GM12872 (cell line): ENCODE measurements around the gene FNBP1L.

Experiments
- TF ChIP-seq, protein P1 (sequence below): IDR thresholded peaks from 3 replicates; pipeline ENCODE4 v1.5.1; 2011; ENCODE audit warnings: low read depth, mild to moderate bottlenecking, low read length, moderate library complexity; ENCODE audit not compliant: insufficient read depth

The FNBP1L gene

DNA sequence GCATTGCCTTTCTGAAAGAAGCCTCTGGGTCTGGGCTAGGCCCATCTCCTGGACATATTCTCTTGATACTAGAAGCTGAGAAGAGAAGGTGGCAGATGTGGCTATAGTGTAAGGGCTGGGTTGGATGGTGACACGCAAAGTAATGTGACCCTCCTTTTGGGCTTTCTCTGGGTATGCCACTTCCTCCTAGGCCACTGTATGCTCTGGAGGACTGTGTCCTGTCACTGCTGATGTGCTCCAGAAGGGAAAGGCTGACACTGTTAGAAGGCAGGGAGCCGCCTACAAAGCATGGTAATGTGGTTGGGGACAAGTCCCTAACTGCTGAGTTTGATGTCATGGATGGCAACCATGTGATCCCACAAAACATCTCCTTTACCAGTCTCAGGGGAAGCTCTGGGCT is 121.6 kb downstream of the FNBP1L start:
- TF ChIP-seq, protein P1, sequence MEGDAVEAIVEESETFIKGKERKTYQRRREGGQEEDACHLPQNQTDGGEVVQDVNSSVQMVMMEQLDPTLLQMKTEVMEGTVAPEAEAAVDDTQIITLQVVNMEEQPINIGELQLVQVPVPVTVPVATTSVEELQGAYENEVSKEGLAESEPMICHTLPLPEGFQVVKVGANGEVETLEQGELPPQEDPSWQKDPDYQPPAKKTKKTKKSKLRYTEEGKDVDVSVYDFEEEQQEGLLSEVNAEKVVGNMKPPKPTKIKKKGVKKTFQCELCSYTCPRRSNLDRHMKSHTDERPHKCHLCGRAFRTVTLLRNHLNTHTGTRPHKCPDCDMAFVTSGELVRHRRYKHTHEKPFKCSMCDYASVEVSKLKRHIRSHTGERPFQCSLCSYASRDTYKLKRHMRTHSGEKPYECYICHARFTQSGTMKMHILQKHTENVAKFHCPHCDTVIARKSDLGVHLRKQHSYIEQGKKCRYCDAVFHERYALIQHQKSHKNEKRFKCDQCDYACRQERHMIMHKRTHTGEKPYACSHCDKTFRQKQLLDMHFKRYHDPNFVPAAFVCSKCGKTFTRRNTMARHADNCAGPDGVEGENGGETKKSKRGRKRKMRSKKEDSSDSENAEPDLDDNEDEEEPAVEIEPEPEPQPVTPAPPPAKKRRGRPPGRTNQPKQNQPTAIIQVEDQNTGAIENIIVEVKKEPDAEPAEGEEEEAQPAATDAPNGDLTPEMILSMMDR = no peak

DNA sequence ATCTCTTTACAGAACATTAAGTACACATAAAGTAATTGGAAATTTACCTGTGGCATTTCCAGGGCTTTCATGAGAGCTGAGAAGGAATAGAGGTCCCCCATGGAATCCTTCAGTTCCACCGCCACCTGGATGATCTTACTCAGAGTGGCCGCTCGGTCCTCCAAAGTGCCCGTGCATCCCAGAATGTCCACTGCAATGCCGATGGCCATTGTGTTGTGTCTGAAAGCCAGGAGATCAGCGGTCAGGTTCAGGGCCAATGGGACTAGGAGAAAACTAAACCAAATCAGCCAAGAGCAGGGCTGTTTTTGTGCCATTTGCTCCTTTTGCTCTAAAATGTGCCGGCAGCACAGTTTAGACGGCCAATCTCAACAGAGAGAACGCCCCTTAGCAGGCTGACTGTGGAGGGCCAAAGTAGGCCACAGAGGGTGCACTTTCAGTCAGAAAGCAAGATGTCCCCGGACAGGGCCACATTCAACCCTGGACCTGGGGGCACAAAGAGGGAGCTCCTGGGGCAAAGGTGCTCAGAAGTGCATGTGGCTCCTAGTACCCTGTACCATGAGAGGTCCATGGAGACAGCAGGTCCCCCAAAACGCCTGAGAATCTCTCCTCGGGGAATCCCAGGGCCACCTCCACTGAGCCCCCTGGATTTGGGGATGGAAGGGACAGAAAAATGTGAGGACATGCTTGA is 123.8 kb downstream of the FNBP1L start:
- TF ChIP-seq, protein P1 = no peak

DNA sequence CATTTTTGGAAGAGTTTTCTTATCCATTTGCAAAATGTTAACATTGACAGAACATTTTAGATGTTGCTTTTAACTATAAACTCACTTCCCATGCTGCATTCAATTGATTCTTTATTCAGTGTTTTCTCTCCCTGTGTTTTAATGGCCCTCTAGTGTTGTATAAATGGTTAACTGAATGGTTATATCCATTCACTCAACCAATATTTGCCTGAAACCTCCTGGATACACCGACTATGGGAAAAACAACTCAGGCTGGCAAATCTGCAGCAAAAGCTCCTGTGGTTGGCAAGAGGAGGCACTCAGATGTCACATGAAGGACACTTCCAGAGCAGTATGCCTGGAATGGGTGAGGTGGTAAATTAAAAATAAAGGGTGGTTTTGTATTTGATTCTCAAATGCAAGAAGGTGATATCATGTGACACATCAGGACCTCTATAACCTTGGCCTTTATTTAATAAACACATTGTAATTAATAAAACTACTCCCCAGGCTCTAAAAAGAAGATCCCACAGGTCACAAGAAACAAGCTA is 126.1 kb downstream of the FNBP1L start:
- TF ChIP-seq, protein P1 = no peak

DNA sequence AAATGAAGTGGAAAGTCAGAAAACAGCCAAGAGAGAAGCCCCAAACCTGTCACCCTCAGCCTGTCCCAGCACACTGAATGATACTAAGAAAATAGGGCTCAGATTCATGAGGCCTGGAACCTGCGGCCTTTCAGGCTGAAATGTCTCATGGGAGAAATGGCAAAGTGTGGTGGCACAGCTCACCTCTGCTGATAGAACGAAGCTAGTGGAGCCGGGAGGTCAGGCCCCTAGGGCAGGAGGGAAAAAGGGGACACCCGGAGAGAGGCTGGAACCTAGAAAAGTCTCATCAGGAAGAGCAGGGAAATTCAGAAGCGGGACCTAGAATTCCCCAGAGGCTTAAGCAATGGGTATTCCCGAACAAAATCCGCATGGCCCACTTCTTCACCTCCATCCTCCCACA is 126.6 kb downstream of the FNBP1L start:
- TF ChIP-seq, protein P1 = no peak

DNA sequence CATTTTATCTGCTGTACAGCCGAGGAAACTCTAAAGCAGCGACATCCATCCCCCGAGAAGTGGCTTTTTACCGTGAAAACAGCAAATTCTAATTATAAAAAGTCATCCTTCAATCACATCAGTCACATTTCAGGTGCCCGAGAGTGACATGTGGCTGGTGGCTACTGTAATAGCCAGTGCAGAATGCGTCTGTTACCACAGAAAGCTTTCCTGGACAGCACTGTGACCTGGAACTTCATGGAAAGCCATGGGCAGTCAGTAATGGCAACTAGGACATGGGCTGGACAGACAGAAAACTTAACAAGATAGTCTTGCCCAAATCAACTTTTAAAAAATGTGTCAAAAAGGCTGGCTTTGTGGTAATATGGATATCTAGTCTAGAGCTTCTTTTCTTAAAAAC is 127.1 kb downstream of the FNBP1L start:
- TF ChIP-seq, protein P1 = no peak

DNA sequence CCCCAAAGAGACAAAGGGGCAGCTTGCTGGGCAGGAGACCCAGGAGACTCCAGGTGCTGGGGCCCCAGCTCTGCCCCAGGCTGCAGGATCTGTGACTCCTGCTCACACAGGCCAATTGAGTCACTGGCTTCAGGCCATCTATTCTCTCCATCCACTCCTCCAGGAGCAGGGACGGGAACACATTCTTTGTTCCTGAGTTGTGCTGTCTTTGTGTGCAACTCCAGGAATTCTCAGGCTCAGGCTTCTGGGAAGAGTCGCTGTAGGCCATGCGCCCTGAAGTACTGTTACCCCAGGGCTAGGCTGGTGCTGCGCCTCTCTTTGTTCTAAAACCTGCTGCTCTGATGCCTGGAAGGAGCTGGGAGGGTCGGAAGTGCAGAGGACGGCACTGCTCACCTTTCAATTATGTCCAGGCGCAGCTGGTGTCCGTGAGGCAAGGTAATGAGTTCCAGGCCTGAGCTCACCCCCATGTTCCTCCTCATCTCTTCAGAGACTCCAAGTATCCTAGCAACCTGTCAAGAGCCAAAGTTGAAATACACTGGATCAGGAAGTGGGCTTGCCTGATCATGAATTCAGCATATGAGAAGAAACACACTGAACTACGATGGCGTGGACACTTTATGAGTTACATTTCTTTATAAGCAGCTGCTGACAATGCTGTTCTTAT is 127.8 kb downstream of the FNBP1L start:
- TF ChIP-seq, protein P1 = no peak

DNA sequence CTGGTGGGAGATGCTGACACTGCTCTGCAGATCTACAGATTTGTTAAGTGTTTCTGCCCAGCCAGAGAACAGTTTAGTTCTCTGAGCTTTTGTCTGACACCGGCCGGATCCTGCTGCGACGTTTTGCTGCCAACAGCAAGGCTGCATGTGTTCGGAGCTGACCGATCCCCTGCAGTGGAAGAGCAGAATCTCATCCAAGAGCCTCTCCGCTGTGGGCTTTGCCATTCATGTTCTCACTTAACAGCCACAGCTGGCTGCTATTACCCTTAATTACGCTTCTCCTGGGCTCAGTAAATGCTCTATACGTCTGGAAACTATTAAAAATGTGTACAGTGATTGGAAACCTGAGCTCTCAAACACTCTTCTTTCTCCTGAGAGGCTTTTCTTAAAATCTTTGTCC is 128.4 kb downstream of the FNBP1L start:
- TF ChIP-seq, protein P1 = no peak
